ENCODE data around the gene LIX1L. TPM values are rescaled to one million over a fixed set of nuclear protein-coding genes. Genes with fewer than 3 reads are reported as not detected.

Gene LIX1L
- polyA plus RNA-seq, 2 of the 4 experiments (the other 2 are of a cell fraction) = 10.5 to 35.8 TPM

GRCh38 chr1:145959957-145960467 is 2.2 kb upstream of the LIX1L start:
- Histone ChIP-seq H3K27ac (peak overlapping the region; percentile 82 to 85), H3K4me3 (peak overlapping the region; percentile 73), H3K4me1 (peaks cover 56% of the 10 kb centered on the region), H3K9me3 (no peaks in the 10 kb centered on the region), H3K4me2 (peak overlapping the region; percentile 92)
- FAIRE-seq (no peak), DNase-seq (ENCODE audit: low read depth in 1 of 2, low spot score in 1 of 2) (no peak), ATAC-seq (peak; percentile 0; a peak in 4 of 6 replicates)
- ChIA-PET POLR2A (interaction anchor here (0.8 to 3.8 kb wide), 2 partner anchors 33 to 41 kb away, joined by 5 to 62 read pairs; partner anchors contain the start of genes PEX11B and RBM8A), CTCF (interaction anchor here (1.8 to 3.1 kb wide), 2 partner anchors 17 to 47 kb away, joined by 4 to 18 read pairs; no protein-coding TSS in a partner anchor)
- 49% methylated on average over 2 of the region's 12 CpGs for WGBS (ENCODE audit: missing lambda C conversion rate)
- TF ChIP-seq TP53 (CRISPR knock-in tag; IDR thresholded peaks at IDR 0.05) = no peak
- no peak for TF ChIP-seq HOXA7 (CRISPR knock-in tag; IDR thresholded peaks at IDR 0.05)
- no peak for TF ChIP-seq GATA3 (IDR thresholded peaks at IDR 0.05; ENCODE audit: borderline replicate concordance)

- Histone ChIP-seq H3K4me2 (no peak overlapping the region; the same call in 2 of the 3 replicates), H3K9me3 (no peaks in the 10 kb centered on the region), H3K27ac (no peak overlapping the region; a peak in 1 of 6 replicates), H3K4me1 (peaks cover 56% of the 10 kb centered on the region), H3K4me3 (no peak overlapping the region)
- FAIRE-seq (no peak), ATAC-seq (no peak), DNase-seq (ENCODE audit: low read depth in 1 of 2, low spot score in 1 of 2) (no peak)
- ChIA-PET CTCF (interaction anchor here (1.8 to 3.9 kb wide), 6 partner anchors 16 to 113 kb away, joined by 4 to 18 read pairs (median 10); partner anchors contain the start of genes NUDT17 and RBM8A), POLR2A (interaction anchor here (3.8 kb wide), 1 partner anchor 32 kb away, joined by 62 read pairs; the partner anchor contains the start of gene RBM8A)
- TF ChIP-seq ATOH8 (CRISPR knock-in tag; IDR thresholded peaks at IDR 0.05; ENCODE audit: low read depth) (no peak), CEBPB (IDR thresholded peaks at IDR 0.05) (no peak), HOXB13 (CRISPR knock-in tag; IDR thresholded peaks at IDR 0.05; ENCODE audit: low read depth) (no peak), NR3C1 (IDR thresholded peaks at IDR 0.05) (no peak)
These were observed 1.5 kb upstream of the LIX1L start for GRCh38 chr1:145959333-145959732.

GRCh38 chr1:145958734-145959133 is 917 bp upstream of the LIX1L start:
- Histone ChIP-seq H3K4me3 (no peak overlapping the region), H3K4me1 (peaks cover 53% of the 10 kb centered on the region), H3K9me3 (no peaks in the 10 kb centered on the region), H3K27ac (no peak overlapping the region), H3K4me2 (peak overlapping the region; percentile 74; the same call in 2 of the 3 replicates)
- no peak for ATAC-seq
- TF ChIP-seq MAX (IDR thresholded peaks at IDR 0.05) = no peak
- FAIRE-seq = no peak
- DNase-seq (ENCODE audit: low read depth in 1 of 2, low spot score in 1 of 2) = no peak
- CTCF ChIA-PET = interaction anchor here (0.6 to 4.1 kb wide), 11 partner anchors 15 to 113 kb away, joined by 3 to 18 read pairs (median 4); partner anchors contain the start of genes ITGA10, NUDT17 and RBM8A
- POLR2A ChIA-PET = interaction anchor here (1.0 to 3.8 kb wide), 5 partner anchors 18 to 113 kb away, joined by 4 to 62 read pairs (median 9); partner anchors contain the start of genes NUDT17 and RBM8A

- no peak for DNase-seq (ENCODE audit: low read depth in 1 of 2, low spot score in 1 of 2)
- Histone ChIP-seq H3K4me2 (peak overlapping the region; percentile 95), H3K27ac (peak overlapping the region; percentile 91 to 97), H3K4me1 (peaks cover 36% of the 10 kb centered on the region), H3K4me3 (peak overlapping the region; percentile 68), H3K9me3 (no peaks in the 10 kb centered on the region)
- CTCF ChIA-PET = interaction anchor here (0.6 to 4.1 kb wide), 6 partner anchors 10 to 47 kb away, joined by 3 to 18 read pairs (median 11); partner anchors contain the start of genes ITGA10 and RBM8A
- FAIRE-seq = no peak
- ATAC-seq = no peak
- TF ChIP-seq MAFK (IDR thresholded peaks at IDR 0.05; ENCODE audit: partially characterized antibody) = no peak
- TF ChIP-seq CEBPB (IDR thresholded peaks at IDR 0.05) = no peak
- TF ChIP-seq ELK1 (IDR thresholded peaks at IDR 0.05; ENCODE audit: low read depth, low read length) = no peak
- 8% methylated on average over 3 of the region's 3 CpGs for WGBS (ENCODE audit: missing lambda C conversion rate)
- POLR2A ChIA-PET = interaction anchor here (0.8 to 3.8 kb wide), 7 partner anchors 15 to 111 kb away, joined by 3 to 62 read pairs (median 9); partner anchors contain the start of genes NUDT17, PEX11B, PIAS3 and RBM8A
These were observed 905 bp downstream of the LIX1L start for GRCh38 chr1:145956781-145957442.

- Histone ChIP-seq H3K4me2 (peak overlapping the region; percentile 95), H3K4me3 (peak overlapping the region; percentile 68), H3K9me3 (no peaks in the 10 kb centered on the region), H3K4me1 (peaks cover 30% of the 10 kb centered on the region), H3K27ac (peak overlapping the region; percentile 91 to 97; a peak in 5 of 6 replicates)
- DNase-seq (ENCODE audit: low read depth in 1 of 2, low spot score in 1 of 2) (no peak), FAIRE-seq (no peak), ATAC-seq (no peak)
- ChIA-PET CTCF (interaction anchor here (0.9 to 4.1 kb wide), 5 partner anchors 12 to 65 kb away, joined by 3 to 18 read pairs (median 11); partner anchors contain the start of genes ITGA10 and RBM8A), POLR2A (interaction anchor here (0.6 kb wide), 1 partner anchor 73 kb away, joined by 5 read pairs; no protein-coding TSS in a partner anchor)
- TF ChIP-seq HOXA7 (CRISPR knock-in tag; IDR thresholded peaks at IDR 0.05) (no peak), MAZ (IDR thresholded peaks at IDR 0.05; ENCODE audit: borderline replicate concordance, low read depth, low read length) (no peak), ELK1 (IDR thresholded peaks at IDR 0.05; ENCODE audit: low read depth, low read length) (no peak), FOXS1 (CRISPR knock-in tag; IDR thresholded peaks at IDR 0.05) (no peak), CEBPB (IDR thresholded peaks at IDR 0.05) (no peak), SMC3 (IDR thresholded peaks at IDR 0.05) (no peak), CHD4 (IDR thresholded peaks at IDR 0.05; ENCODE audit: borderline replicate concordance) (no peak), REST (IDR thresholded peaks at IDR 0.05) (no peak), EP300 (IDR thresholded peaks at IDR 0.05) (no peak)
These were observed 1.5 kb downstream of the LIX1L start for GRCh38 chr1:145956361-145956760.

Measured in A549 (cell line).